ENCODE measurements around the gene IRGC.

GRCh38 chr19:43694553-43694952 lies 21.3 kb upstream of the IRGC start:
- TF ChIP-seq, protein P1, sequence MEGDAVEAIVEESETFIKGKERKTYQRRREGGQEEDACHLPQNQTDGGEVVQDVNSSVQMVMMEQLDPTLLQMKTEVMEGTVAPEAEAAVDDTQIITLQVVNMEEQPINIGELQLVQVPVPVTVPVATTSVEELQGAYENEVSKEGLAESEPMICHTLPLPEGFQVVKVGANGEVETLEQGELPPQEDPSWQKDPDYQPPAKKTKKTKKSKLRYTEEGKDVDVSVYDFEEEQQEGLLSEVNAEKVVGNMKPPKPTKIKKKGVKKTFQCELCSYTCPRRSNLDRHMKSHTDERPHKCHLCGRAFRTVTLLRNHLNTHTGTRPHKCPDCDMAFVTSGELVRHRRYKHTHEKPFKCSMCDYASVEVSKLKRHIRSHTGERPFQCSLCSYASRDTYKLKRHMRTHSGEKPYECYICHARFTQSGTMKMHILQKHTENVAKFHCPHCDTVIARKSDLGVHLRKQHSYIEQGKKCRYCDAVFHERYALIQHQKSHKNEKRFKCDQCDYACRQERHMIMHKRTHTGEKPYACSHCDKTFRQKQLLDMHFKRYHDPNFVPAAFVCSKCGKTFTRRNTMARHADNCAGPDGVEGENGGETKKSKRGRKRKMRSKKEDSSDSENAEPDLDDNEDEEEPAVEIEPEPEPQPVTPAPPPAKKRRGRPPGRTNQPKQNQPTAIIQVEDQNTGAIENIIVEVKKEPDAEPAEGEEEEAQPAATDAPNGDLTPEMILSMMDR (IDR thresholded peaks at IDR 0.05), result no peak
- no peak for TF ChIP-seq EP300 (IDR thresholded peaks at IDR 0.05)

All from suprapubic skin (tissue), 3 donors.